Measurements from ENCODE around the gene TGM1.
"Not testable (repeated sequence)": the region's sequence is repeated elsewhere in the genome, so short reads cannot be mapped to it uniquely, and the experiment has no call there.

The TGM1 gene

DNA sequence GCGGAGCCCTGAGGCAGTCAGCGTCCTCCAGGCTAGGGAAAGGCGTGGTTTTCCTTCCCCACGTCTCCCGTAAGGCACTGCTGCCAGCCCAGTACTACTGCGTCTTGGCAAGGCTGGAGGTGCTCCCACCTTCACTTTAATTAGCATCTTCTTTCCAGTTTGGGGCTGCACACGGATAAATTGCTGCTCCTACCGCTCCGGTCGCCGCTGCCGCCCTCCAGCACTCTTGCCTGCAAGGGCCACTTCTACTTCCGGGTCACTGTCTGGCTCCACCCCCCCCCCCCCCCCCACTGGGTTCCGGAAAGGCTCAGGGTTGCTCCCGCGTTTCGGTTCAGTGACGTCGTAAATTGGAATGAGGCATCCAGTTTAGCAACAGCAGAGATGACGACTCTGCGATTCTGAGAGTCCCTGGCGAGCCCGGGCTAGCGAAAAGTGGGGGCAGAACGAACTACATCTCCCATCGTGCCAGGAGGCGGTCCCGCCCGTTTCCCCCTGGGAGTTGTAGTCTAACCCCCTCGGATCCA lies 30.8 kb downstream of the TGM1 start, which contains the start of gene NEDD8:
Gene NEDD8, minus strand, starts transcription at position 247 of the 524 bp plus-strand sequence. Its CDS starts 100 bp downstream, at position 147.
- DNase-seq, result peak; percentile 88 to 95

GRCh38 chr14:24231263-24232120 lies 31.5 kb downstream of the TGM1 start:
- peak in 1 of 2 experiments; percentile 40 for DNase-seq

- DNase-seq, result no peak
Observed at GRCh38 chr14:24228902-24229301, 34.1 kb downstream of the TGM1 start.

GRCh38 chr14:24226473-24226872 lies 36.5 kb downstream of the TGM1 start:
- DNase-seq, result no peak

- peak; percentile 75 to 92 for DNase-seq
Observed at GRCh38 chr14:24224618-24225071, 38.3 kb downstream of the TGM1 start.

DNA sequence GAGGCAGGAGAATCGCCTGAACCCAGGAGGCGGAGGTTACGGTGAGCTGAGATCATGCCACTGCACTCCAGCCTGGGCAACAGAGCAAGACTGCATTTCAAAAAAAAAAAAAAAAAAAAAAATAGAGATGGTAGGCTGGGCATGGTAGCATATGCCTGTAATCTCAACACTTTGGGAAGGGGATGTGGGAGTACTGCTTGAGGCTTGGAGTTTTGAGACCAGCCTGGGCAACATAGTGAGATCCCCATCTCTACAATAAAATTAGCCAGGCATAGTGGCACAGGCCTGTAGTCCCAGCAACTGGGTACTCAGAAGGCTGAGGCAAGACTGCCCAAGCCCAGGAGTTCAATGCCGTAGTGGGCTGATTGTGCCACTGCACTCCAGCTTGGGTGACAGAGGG lies 40.0 kb downstream of the TGM1 start:
- not testable (repeated sequence) for DNase-seq

DNA sequence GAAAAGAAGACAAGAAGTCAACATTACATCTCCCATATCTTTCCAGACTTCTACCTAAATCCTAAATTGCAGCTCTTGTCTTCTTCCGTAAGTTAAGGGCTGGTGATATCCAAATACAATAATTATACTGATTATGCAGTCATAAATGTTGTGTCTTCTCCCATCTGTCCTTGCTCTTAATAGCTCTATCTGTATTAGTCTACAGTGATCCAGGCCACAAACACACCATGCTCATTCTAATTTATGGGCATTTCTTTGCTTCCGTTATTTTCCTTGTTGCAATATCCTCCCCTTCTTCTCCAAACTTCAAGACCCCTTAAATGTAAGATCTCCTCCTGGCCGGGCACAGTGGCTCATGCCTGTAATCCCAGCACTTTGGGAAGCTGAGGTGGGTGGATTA lies 43.5 kb downstream of the TGM1 start:
- no peak for DNase-seq

GRCh38 chr14:24219080-24219479 lies 43.9 kb downstream of the TGM1 start:
- DNase-seq, result no peak

- DNase-seq, result not testable (repeated sequence)
Observed at GRCh38 chr14:24216876-24217275, 46.1 kb downstream of the TGM1 start.

DNA sequence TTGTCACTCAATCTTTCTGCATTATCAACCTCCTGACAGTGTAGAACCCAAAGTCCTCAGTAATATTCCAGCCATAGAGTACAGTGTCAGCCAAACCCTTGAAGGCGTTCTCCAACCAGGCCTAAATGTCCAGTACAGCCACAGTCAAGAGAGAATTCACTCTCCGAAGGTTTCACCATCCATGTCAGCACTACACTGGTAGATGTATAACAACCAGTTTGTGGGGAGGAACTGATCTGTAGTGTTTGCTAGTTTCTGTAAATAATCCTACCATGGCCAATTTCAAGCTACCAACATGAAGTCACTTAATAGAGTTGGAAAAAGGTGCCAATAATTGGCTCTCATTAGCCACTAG lies 46.7 kb downstream of the TGM1 start:
- DNase-seq, result no peak

GRCh38 chr14:24215495-24216344 lies 47.3 kb downstream of the TGM1 start, which contains the start of gene MDP1:
Gene MDP1, minus strand, starts transcription at chr14:24216066. Its CDS starts 111 bp downstream, at chr14:24215955.
- DNase-seq, result peak; percentile 79 to 87

DNA sequence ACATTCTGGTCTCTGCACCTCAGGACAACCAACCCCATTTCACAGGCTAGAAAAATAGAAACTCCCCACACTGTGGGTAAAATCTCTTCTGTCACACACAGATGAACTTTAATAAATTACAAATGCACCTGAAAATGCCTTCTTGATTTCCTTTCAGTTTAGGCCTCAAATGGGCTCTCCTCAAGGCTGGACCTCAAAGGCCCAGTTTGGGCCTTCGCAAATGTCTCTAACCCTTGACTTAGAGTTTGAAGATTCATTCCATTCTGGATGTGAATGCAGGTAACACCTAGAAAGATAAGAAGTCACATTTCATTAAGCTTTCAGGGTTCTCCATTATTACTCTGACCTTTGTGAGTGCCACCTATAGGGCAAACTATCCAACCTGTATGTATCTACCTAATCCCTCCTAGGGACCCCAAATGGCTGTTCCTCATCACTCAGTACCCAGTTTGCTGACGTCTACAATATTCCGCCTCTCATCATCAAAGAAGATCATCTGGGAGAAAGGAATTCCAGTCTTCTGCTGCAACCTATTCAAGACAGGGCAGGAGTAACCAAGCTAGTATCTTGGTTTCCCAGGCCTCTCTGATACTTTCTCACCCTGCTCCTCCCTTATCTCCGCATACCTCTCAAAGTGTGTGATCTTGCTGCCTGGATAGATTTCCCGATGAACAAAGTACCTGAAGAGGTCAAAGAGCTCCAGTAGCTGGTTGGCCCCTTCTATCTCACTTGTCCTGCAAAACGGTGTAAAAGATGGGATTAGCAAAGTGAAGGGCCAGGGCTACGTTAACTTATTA lies 48.9 kb downstream of the TGM1 start:
- no peak for DNase-seq

DNA sequence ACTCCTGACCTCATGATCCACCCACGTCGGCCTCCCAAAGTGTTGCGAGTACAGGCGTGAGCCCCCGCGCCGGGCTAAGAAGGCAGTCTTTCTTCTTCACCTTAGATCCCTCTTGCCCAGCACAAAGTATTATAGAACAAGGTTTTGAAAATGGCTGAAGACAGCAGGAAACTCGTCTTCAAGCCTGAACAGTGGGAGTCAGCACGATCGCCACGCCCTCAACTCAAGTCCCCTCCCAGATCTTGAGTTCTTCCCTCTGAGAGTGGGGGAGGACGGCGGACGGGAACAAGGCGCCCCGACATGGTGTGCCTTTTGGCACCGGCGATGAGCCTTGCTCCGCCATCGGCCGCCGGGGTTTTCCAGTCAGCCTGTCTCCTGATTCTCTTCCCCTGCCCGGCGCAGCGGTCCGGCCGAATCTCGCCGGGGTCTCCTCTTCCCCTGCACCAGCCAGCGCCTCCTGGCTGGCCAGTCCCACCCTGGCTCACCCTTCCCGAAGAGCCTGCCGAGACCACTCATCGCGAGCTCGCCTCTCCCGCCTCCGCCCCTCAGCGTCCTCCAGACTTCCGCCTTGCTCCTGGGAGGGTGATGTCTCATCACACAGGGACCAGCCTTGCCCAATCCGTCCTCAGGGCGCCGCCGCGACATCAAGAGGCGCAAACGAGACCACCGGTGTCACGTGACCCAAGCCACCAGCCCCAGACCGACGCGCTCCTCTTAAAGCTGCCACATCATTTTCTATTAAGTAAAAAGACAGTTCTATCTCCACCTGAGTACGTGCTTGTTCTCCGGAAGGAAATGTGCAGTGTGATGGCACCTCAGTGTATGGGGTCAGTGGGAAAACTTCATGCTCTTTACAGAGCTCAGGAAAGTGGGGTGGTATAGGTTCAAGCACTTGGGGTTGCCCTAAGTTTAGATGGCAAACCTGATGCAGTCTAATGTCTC lies 49.8 kb downstream of the TGM1 start, which contains the start of gene CHMP4A:
Gene CHMP4A, minus strand, starts transcription at position 565 of the 942 bp plus-strand sequence. Its CDS starts 49 bp downstream, at position 516.
- peak; percentile 97 to 98 for DNase-seq

DNA sequence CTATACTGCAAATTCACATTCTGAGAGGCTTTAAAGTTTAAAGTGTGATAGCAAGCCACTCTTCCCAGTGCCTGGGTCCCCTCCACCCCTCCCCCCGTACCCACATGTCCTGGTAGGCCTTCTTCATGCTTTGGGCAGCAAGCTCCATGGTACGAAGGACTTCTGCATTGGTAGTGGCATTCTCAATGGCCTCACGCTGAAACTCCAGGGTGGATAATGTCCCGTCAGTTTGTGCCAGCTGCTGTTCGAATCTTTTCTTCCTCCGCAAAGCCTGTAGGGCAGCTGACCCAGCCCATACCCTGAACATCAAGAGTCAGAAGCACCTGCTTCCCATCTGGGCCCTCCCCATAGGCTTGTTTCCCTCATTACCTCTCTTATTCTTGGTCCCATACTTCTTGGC lies 51.7 kb downstream of the TGM1 start:
- DNase-seq, result no peak

DNA sequence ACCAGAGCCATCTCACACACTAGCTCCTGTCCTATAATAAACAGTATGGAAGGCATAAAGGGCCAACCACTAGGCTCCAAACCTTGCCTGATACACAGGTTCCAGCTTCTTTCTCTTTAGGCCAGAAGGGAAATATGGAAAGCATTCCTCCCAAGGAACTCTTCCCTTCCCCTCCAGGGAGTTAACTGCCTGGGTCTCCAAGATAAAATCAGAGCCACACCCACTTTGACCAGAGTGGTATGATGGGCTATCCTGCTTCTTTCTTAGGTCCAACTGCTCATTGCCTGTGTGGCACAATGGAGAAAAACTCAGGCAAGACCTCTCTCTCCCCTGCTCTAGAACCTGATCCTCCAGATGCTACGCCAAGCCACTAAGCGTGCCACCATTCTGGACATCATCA lies 55.4 kb downstream of the TGM1 start:
- no peak for DNase-seq

DNA sequence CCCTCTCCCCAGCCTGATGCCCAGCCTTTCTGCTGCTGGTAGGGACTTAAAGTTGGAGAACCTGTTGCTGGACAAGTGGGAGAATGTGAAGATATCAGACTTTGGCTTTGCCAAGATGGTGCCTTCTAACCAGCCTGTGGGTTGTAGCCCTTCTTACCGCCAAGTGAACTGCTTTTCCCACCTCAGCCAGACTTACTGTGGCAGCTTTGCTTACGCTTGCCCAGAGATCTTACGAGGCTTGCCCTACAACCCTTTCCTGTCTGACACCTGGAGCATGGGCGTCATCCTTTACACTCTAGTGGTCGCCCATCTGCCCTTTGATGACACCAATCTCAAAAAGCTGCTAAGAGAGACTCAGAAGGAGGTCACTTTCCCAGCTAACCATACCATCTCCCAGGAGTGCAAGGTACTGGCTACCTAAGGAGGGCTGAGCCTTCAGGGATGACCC lies 55.8 kb downstream of the TGM1 start:
- no peak for DNase-seq

DNA sequence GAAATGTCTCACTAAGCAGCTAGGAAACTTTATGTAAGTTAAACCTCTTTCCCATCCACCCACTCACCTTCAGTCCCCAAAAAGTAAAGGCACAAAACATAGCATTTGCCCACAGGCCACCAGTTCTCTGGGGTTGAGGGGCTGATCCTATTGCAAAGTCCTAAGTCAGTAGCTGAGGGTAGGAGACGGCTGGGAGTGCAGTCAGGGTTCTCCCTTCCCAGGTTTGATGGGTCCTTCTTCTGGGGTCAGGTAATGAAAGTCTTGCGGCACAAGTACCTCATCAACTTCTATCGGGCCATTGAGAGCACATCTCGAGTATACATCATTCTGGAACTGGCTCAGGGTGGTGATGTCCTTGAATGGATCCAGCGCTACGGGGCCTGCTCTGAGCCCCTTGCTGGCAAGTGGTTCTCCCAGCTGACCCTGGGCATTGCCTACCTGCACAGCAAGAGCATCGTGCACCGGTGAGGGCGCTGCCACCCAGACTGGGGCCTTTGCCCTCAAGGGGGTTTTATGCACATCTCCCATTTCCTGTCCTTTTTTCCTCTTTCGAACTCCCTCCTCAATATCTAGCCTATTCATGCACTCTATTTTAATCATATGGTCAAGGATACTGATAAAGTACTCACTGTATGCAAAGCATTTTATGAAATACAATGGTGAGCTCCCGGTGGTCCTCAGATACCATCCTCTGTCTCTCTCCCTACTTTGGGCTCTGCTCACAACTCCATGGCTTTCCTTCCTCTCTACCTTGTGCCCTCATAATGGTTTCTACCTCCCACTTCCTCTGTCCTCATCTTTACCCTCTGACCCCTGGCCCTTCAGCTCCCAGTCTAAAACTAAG lies 56.5 kb downstream of the TGM1 start:
- no peak for DNase-seq

DNA sequence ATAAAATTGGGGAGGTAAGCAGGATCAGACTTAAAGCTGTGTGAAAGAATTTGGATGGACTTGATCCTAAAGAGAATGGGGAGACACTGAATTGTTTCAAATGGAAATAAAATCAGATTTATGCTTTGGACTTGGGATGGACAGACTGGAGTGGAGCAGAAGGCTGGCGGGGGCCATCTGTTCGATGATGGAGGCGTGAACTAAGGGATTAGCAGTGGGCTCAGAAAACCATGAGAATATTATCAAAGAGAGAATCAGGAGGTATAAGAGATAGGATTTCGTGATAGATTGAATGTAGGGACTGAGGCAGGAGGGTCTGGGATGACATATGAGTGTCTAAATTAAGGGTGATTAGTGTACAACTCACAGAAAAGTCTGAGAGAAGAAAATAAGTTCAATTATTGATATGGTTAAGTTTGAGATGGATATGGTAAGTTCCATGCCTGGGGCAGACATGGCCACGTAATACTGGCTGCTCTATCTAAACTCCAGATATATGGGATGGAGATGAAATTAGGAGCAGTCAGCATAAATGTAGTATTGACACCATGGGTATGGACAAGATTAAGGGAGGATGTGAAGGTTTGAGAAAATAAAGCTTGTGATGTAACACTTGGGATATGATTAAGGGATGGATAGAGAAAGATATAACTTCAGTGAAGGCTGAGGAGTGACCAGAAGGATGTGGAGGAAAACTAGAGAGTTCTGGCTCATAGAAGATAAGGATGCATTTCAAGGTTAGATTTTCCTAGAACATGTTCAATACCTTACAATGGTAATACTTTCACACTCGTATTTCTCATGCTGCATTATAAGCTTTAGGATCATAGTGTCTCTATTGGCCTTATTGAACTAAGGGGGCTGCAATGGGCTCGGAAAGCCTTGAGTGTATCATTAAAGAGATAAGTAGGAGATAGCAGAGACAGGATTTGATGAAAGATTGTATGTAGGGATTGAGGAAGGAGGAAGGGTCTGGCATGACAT lies 58.5 kb downstream of the TGM1 start:
- no peak for DNase-seq
